Measurements from ENCODE around the gene SEMG1. TPM values are rescaled to one million over a fixed set of nuclear protein-coding genes. Genes with fewer than 3 reads are reported as not detected.

The SEMG1 gene
- not detected for total RNA-seq

- no peaks in the 10 kb centered on the region for H3K27me3 ChIP-seq
- no peak within 1 kb of the TSS for H3K4me3 ChIP-seq
- peaks cover 0 to 4% (median 0%) of the 10 kb centered on the region in 4 donors for H3K9me3 ChIP-seq
- TF ChIP-seq CTCF (IDR thresholded peaks at IDR 0.05) (no peak), POLR2A (IDR thresholded peaks at IDR 0.05) (no peak)
- H3K4me1 ChIP-seq, result no peaks in the 10 kb centered on the region
- no peak within 1 kb of the TSS for H3K27ac ChIP-seq
- no peak for DNase-seq
- no peaks in the 10 kb centered on the region for H3K36me3 ChIP-seq
These were observed at the start of gene SEMG1 for GRCh38 chr20:45206725-45207124. Gene SEMG1 (plus strand): TSS chr20:45207033. CDS start chr20:45207054, 21 bp downstream.

GRCh38 chr20:45157962-45158361, 48.9 kb upstream of the SEMG1 start:
- Histone ChIP-seq H3K36me3 (no peaks in the 10 kb centered on the region), H3K27ac (peak overlapping the region in 1 of 4 donors; percentile 25), H3K27me3 (no peaks in the 10 kb centered on the region), H3K4me1 (no peaks in the 10 kb centered on the region), H3K4me3 (no peak overlapping the region), H3K9me3 (peaks cover 0 to 4% (median 0%) of the 10 kb centered on the region in 4 donors)
- DNase-seq, result no peak
- TF ChIP-seq CTCF (IDR thresholded peaks at IDR 0.05), result no peak
- no peak for TF ChIP-seq POLR2A (IDR thresholded peaks at IDR 0.05)

- Histone ChIP-seq H3K9me3 (peaks cover 0 to 4% (median 0%) of the 10 kb centered on the region in 4 donors), H3K27me3 (no peaks in the 10 kb centered on the region), H3K4me1 (no peaks in the 10 kb centered on the region), H3K36me3 (no peaks in the 10 kb centered on the region), H3K4me3 (no peak overlapping the region), H3K27ac (no peak overlapping the region)
- no peak for DNase-seq
- TF ChIP-seq CTCF (IDR thresholded peaks at IDR 0.05) (no peak), POLR2A (IDR thresholded peaks at IDR 0.05) (no peak)
These were observed 43.6 kb upstream of the SEMG1 start for GRCh38 chr20:45163083-45163803.

GRCh38 chr20:45164906-45165305, 41.9 kb upstream of the SEMG1 start:
- no peak overlapping the region for H3K4me3 ChIP-seq
- DNase-seq, result no peak
- peaks cover 0 to 2% (median 0%) of the 10 kb centered on the region in 4 donors for H3K9me3 ChIP-seq
- H3K4me1 ChIP-seq, result no peaks in the 10 kb centered on the region
- H3K27me3 ChIP-seq, result no peaks in the 10 kb centered on the region
- no peak for TF ChIP-seq CTCF (IDR thresholded peaks at IDR 0.05)
- TF ChIP-seq POLR2A (IDR thresholded peaks at IDR 0.05), result no peak
- no peaks in the 10 kb centered on the region for H3K36me3 ChIP-seq
- no peak overlapping the region for H3K27ac ChIP-seq

- no peak overlapping the region for H3K4me3 ChIP-seq
- H3K36me3 ChIP-seq, result no peaks in the 10 kb centered on the region
- TF ChIP-seq POLR2A (IDR thresholded peaks at IDR 0.05), result no peak
- TF ChIP-seq CTCF (IDR thresholded peaks at IDR 0.05), result no peak
- no peaks in the 10 kb centered on the region for H3K9me3 ChIP-seq
- no peaks in the 10 kb centered on the region for H3K4me1 ChIP-seq
- H3K27me3 ChIP-seq, result no peaks in the 10 kb centered on the region
- no peak overlapping the region for H3K27ac ChIP-seq
- no peak for DNase-seq
These were observed 33.3 kb upstream of the SEMG1 start for GRCh38 chr20:45173522-45173921.

Data from Peyer's patch (tissue), 4 donors.